IMR-90 (cell line): ENCODE measurements around the gene TMEM131. TPM values are rescaled to one million over a fixed set of nuclear protein-coding genes. Genes with fewer than 3 reads are reported as not detected.
"Not testable (repeated sequence)": the region's sequence is repeated elsewhere in the genome, so short reads cannot be mapped to it uniquely, and the experiment has no call there.

Source experiments
- ATAC-seq: fragments of 200-7000 bp; cut with Tn5 transposase; 2 replicates; pipeline ENCODE4 v1.9.1; 2020; ENCODE audit warnings: low read depth, mild to moderate bottlenecking, moderate library complexity
- BruUV-seq: library from RNA; stranded (reverse); fragments of 400-500 nt; replicated peaks from 2 replicates; lab custom pipeline; 2021; lab: Mats Ljungman, UMichigan
- CTCF ChIA-PET: fragments of 300-600 bp; formaldehyde crosslinking; extraction: SDS; loops from one replicate; lab custom pipeline; 2021; ENCODE audit warnings: antibody characterized with exemption; lab: Yijun Ruan, JAX
- POLR2A ChIA-PET: fragments of 300-600 bp; sonication (Branson Sonifier 250); formaldehyde crosslinking; loops from one replicate; lab custom pipeline; 2022; ENCODE audit warnings: antibody characterized with exemption; ENCODE audit not compliant: unreplicated experiment; lab: Charles Lee
- DNase-seq: peaks from one replicate; pipeline ENCODE4 v3.0.0; 2013
- H2AFZ ChIP-seq: replicated peaks from 2 replicates; pipeline ENCODE3; 2013; ENCODE audit warnings: low read length, mild to moderate bottlenecking; ENCODE audit not compliant: poor library complexity
- H2AK5ac ChIP-seq: 2 replicates; pipeline ENCODE4 v1.6.1; 2013; ENCODE audit warnings: low read depth, low read length, inconsistent platforms
- H2AK9ac ChIP-seq: replicated peaks from 2 replicates; pipeline ENCODE3; 2013; ENCODE audit warnings: mild to moderate bottlenecking, low read depth, low read length, moderate library complexity; ENCODE audit not compliant: poor library complexity
- H2BK120ac ChIP-seq: 2 replicates; pipeline ENCODE4 v1.6.1; 2013; ENCODE audit warnings: low read depth, low read length, inconsistent platforms
- H2BK15ac ChIP-seq: 3 replicates; pipeline ENCODE4 v1.6.1; 2013; ENCODE audit warnings: low read depth, low read length, inconsistent platforms
- H2BK20ac ChIP-seq: 2 replicates; pipeline ENCODE4 v1.6.1; 2013; ENCODE audit warnings: low read depth, mild to moderate bottlenecking, inconsistent platforms, low read length, moderate library complexity
- H2BK5ac ChIP-seq: 2 replicates; pipeline ENCODE4 v1.6.1; 2013; ENCODE audit warnings: mild to moderate bottlenecking, low read depth, low read length, inconsistent platforms; ENCODE audit not compliant: poor library complexity, severe bottlenecking
- H3K14ac ChIP-seq: replicated peaks from 2 replicates; pipeline ENCODE4 v1.6.1; 2013; ENCODE audit warnings: low read depth, low read length, inconsistent platforms
- H3K18ac ChIP-seq: 2 replicates; pipeline ENCODE4 v1.6.1; 2013; ENCODE audit warnings: low read depth, low read length, control low read depth
- H3K23ac ChIP-seq: 2 replicates; pipeline ENCODE4 v1.6.1; 2013; ENCODE audit warnings: low read depth, low read length, inconsistent platforms
- H3K27ac ChIP-seq: 2 replicates; pipeline ENCODE4 v1.5.1; 2013; ENCODE audit warnings: mild to moderate bottlenecking, control low read depth, low read length; ENCODE audit not compliant: insufficient read depth
- H3K27me3 ChIP-seq: 2 replicates; pipeline ENCODE4 v1.6.1; 2013; ENCODE audit warnings: low read length; ENCODE audit not compliant: control insufficient read depth, insufficient read depth
- H3K36me3 ChIP-seq: 2 replicates; pipeline ENCODE4 v1.6.1; 2013; ENCODE audit warnings: low read length, mixed read lengths; ENCODE audit not compliant: control insufficient read depth, insufficient read depth
- H3K4ac ChIP-seq: 2 replicates; pipeline ENCODE4 v1.6.1; 2013; ENCODE audit warnings: low read depth, low read length, inconsistent platforms
- H3K4me1 ChIP-seq: 2 replicates; pipeline ENCODE4 v1.6.1; 2013; ENCODE audit warnings: low read length, mixed read lengths; ENCODE audit not compliant: control insufficient read depth, insufficient read depth
- H3K4me2 ChIP-seq: 2 replicates; pipeline ENCODE4 v1.6.1; 2013; ENCODE audit warnings: low read depth, mild to moderate bottlenecking, control low read depth, low read length, moderate library complexity
- H3K4me3 ChIP-seq: 2 replicates; pipeline ENCODE4 v1.5.1; 2013; ENCODE audit warnings: low read depth, mild to moderate bottlenecking, control low read depth, low read length, moderate library complexity; ENCODE audit not compliant: insufficient read depth
- H3K56ac ChIP-seq: 2 replicates; pipeline ENCODE4 v1.6.1; 2013; ENCODE audit warnings: low read length, inconsistent platforms; ENCODE audit not compliant: insufficient read depth; ENCODE audit errors: extremely low read depth
- H3K79me1 ChIP-seq, 2 experiments: 2 replicates each; pipeline ENCODE4 v1.6.1; 2013; ENCODE audit warnings: low read length in 2 of 2, inconsistent platforms in 1 of 2, low read depth in 1 of 2
- H3K9ac ChIP-seq: 2 replicates; pipeline ENCODE4 v1.6.1; 2013; ENCODE audit warnings: low read depth, low read length, control low read depth
- H3K9me1 ChIP-seq: 2 replicates; pipeline ENCODE4 v1.6.1; 2013; ENCODE audit warnings: low read length, inconsistent platforms; ENCODE audit not compliant: insufficient read depth
- H3K9me3 ChIP-seq: 2 replicates; pipeline ENCODE4 v1.6.1; 2013; ENCODE audit warnings: low read length; ENCODE audit not compliant: control insufficient read depth, insufficient read depth
- H4K20me1 ChIP-seq: 2 replicates; pipeline ENCODE4 v1.6.1; 2013; ENCODE audit warnings: low read length, inconsistent platforms; ENCODE audit not compliant: insufficient read depth
- H4K5ac ChIP-seq: 2 replicates; pipeline ENCODE4 v1.6.1; 2013; ENCODE audit warnings: mild to moderate bottlenecking, low read depth, low read length, control low read depth
- H4K8ac ChIP-seq, 2 experiments: 2 replicates each; pipeline ENCODE4 v1.6.1; 2013; ENCODE audit warnings: low read depth in 2 of 2, low read length in 2 of 2, control low read depth in 1 of 2, inconsistent platforms in 1 of 2
- H4K91ac ChIP-seq: 2 replicates; pipeline ENCODE4 v1.6.1; 2013; ENCODE audit warnings: low read depth, low read length, inconsistent platforms; ENCODE audit not compliant: insufficient read depth
- WGBS, 2 experiments: methylation state at CpG; one replicate each; pipeline versions ENCODE4 v1.1.5 to v1.1.7; 2013; ENCODE audit warnings: missing lambda C conversion rate in 2 of 2; ENCODE audit not compliant: insufficient read length in 1 of 2; ENCODE audit errors: extremely low coverage in 2 of 2; 5-methylcytosine and 5-hydroxymethylcytosine counted together
- dilution Hi-C: fragments of 300-500 bp; cut with HindIII; formaldehyde crosslinking; loops from one replicate; pipeline ENCODE4 v1.14.3; 2018; ENCODE audit warnings: low sequenced_read_pairs; ENCODE audit not compliant: unreplicated experiment
- in situ Hi-C: fragments of 300-500 bp; cut with MboI; formaldehyde crosslinking; loops from 3 replicates; pipeline ENCODE4 v1.14.3; 2019; ENCODE audit warnings: low sequenced_read_pairs, inconsistent platforms, mixed read lengths
- intact Hi-C: fragments of 100-400 bp; cut with micrococcal nuclease; formaldehyde crosslinking; loops from 2 replicates; pipeline ENCODE4 v1.10.0; 2022
- polyA plus RNA-seq, 3 experiments: library from polyadenylated mRNA; depleted of rRNA; stranded (reverse); fragments of >200 nt; gene quantifications; 2 replicates each; pipeline ENCODE4 v1.2.3, GENCODE V29; 2012; ENCODE audit warnings: low replicate concordance in 1 of 3
- total RNA-seq: library from RNA; depleted of rRNA; stranded (reverse); fragments of >200 nt; gene quantifications from 2 replicates; pipeline ENCODE4 v1.2.3, GENCODE V29; 2012

Gene TMEM131
- total and polyA plus RNA-seq, 2 of the 4 experiments (the other 2 are of a cell fraction), result 13.3 to 14.0 TPM

DNA sequence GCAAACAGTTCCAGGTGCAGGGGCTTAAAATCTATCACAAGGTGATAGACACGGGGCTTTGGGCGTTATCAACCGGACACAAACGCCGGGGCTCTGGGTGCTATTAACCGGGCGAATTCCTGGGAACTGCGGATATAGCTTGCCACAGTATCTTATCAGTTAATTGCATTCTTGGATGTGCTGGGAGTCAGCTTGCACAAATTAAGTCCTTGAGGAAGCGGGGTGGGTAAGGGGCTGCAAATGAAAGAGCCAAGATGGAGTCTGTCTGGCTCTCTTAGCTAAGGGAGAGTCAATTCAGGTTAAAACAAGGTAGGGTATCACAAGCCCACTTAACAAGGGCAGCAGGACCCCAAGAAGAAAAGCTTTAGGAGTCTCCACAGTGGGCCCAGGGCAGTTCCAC lies 283.6 kb downstream of the TMEM131 start:
- not testable (repeated sequence) for BruUV-seq

More for the DNA sequence above, 283.6 kb downstream of the TMEM131 start:
- POLR2A ChIA-PET, in situ Hi-C loops, H4K20me1 ChIP-seq, H3K36me3 ChIP-seq, intact Hi-C loops, H4K91ac ChIP-seq, H3K9me3 ChIP-seq, CTCF ChIA-PET, H3K14ac ChIP-seq, H3K27ac ChIP-seq, H2BK5ac ChIP-seq, H2AK9ac ChIP-seq, H2AFZ ChIP-seq, H3K79me1 ChIP-seq, H3K4ac ChIP-seq, H3K4me1 ChIP-seq, H3K9me1 ChIP-seq, ATAC-seq, H3K4me3 ChIP-seq, H2BK120ac ChIP-seq, dilution Hi-C loops, DNase-seq, H4K8ac ChIP-seq, H3K4me2 ChIP-seq, H3K18ac ChIP-seq, H3K9ac ChIP-seq, H3K56ac ChIP-seq, H2BK20ac ChIP-seq, H4K5ac ChIP-seq, H3K23ac ChIP-seq, H2BK15ac ChIP-seq, H2AK5ac ChIP-seq: not testable (repeated sequence)
- WGBS, 2 experiments, result no CpG with 5 or more reads among the region's 9 CpGs
- peaks cover 23% of the 10 kb centered on the region for H3K27me3 ChIP-seq
